PFSK-1 (cell line): ENCODE data around the gene CNOT10.

Source experiments
- POLR2AphosphoS5 ChIP-seq: IDR thresholded peaks from 2 replicates; pipeline ENCODE4 v1.6.1; 2012; ENCODE audit warnings: low read depth, mild to moderate bottlenecking, control low read depth, low read length, moderate library complexity
- SIN3A ChIP-seq: IDR thresholded peaks from 2 replicates; pipeline ENCODE4 v1.6.1; 2012; ENCODE audit warnings: mild to moderate bottlenecking, low read length, moderate library complexity, borderline replicate concordance; ENCODE audit not compliant: insufficient read depth
- TAF1 ChIP-seq: IDR thresholded peaks from 2 replicates; pipeline ENCODE4 v1.6.1; 2012; ENCODE audit warnings: low read length, control low read depth, borderline replicate concordance; ENCODE audit not compliant: insufficient read depth

- no peak for TF ChIP-seq TAF1
- TF ChIP-seq POLR2AphosphoS5: no peak
- TF ChIP-seq SIN3A: no peak
Observed at GRCh38 chr3:32708672-32709283, 23.8 kb downstream of the CNOT10 start.
